Measurements from ENCODE around the gene STYXL2. TPM values are rescaled to one million over a fixed set of nuclear protein-coding genes. Genes with fewer than 3 reads are reported as not detected.

Gene STYXL2
- total RNA-seq, 3 donors from 2014 or later, result 0.16 to 0.33 TPM; not detected in 1

DNA sequence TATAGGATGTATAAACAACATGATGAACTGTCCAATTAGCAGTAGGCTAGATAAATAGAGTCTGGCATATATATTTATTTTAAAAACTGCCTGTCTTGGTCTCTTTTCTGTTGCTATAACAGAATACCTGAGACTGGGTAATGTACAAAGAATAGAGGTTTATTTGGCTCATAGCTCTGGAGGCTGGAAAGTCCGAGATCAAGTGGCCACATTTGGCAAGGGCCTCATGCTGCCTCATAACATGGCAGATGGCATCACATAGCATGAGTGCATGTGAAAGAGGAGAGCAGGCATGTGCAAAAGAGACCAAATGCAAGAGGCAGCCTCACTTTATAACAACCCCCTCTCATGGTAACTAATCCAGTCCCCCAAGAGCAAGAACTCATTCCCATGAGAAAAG lies 6.0 kb downstream of the STYXL2 start:
- intact Hi-C loops (cut with DNase I; ENCODE audit: low total_unique reads), result no loop called here
- no peaks in the 10 kb centered on the region for H3K27me3 ChIP-seq
- no peak for TF ChIP-seq POLR2AphosphoS5 (IDR thresholded peaks at IDR 0.05)
- TF ChIP-seq POLR2A (IDR thresholded peaks at IDR 0.05), result no peak
- TF ChIP-seq, protein P1, sequence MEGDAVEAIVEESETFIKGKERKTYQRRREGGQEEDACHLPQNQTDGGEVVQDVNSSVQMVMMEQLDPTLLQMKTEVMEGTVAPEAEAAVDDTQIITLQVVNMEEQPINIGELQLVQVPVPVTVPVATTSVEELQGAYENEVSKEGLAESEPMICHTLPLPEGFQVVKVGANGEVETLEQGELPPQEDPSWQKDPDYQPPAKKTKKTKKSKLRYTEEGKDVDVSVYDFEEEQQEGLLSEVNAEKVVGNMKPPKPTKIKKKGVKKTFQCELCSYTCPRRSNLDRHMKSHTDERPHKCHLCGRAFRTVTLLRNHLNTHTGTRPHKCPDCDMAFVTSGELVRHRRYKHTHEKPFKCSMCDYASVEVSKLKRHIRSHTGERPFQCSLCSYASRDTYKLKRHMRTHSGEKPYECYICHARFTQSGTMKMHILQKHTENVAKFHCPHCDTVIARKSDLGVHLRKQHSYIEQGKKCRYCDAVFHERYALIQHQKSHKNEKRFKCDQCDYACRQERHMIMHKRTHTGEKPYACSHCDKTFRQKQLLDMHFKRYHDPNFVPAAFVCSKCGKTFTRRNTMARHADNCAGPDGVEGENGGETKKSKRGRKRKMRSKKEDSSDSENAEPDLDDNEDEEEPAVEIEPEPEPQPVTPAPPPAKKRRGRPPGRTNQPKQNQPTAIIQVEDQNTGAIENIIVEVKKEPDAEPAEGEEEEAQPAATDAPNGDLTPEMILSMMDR (IDR thresholded peaks at IDR 0.05), result no peak
- H3K4me1 ChIP-seq, result no peaks in the 10 kb centered on the region
- H3K9me3 ChIP-seq, result no peaks in the 10 kb centered on the region
- H3K36me3 ChIP-seq, result no peaks in the 10 kb centered on the region
- H3K4me3 ChIP-seq, result no peak overlapping the region
- no peak for DNase-seq (ENCODE audit: low spot score in 2 of 2)
- H3K27ac ChIP-seq, result no peak overlapping the region

DNA sequence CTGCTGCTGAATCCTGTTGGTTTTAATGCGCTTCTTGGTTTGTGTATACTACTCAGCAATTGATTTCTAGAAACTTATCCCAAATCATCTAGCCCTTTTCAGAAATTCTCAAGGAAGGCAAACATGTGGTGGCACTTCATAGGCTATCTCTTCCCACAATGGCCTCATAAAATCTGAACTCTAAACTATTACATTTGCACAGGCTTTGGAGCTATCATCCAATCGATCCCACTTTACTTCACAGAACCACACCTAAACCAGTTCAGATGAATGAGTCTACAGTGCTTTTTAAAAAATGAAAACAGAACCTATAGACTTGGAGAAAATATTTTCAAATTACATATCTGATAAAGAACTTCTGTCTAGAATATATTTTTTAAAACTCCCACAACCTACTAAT lies 6.9 kb downstream of the STYXL2 start:
- H3K4me1 ChIP-seq, result no peaks in the 10 kb centered on the region
- H3K4me3 ChIP-seq, result no peak overlapping the region
- no peaks in the 10 kb centered on the region for H3K27me3 ChIP-seq
- H3K27ac ChIP-seq, result no peak overlapping the region
- no peaks in the 10 kb centered on the region for H3K9me3 ChIP-seq
- H3K36me3 ChIP-seq, result no peaks in the 10 kb centered on the region
- no peak for DNase-seq (ENCODE audit: low spot score in 2 of 2)
- TF ChIP-seq, protein P1 (IDR thresholded peaks at IDR 0.05), result no peak
- TF ChIP-seq POLR2AphosphoS5 (IDR thresholded peaks at IDR 0.05), result no peak
- no peak for TF ChIP-seq POLR2A (IDR thresholded peaks at IDR 0.05)
- intact Hi-C loops (cut with DNase I; ENCODE audit: low total_unique reads), result no loop called here

DNA sequence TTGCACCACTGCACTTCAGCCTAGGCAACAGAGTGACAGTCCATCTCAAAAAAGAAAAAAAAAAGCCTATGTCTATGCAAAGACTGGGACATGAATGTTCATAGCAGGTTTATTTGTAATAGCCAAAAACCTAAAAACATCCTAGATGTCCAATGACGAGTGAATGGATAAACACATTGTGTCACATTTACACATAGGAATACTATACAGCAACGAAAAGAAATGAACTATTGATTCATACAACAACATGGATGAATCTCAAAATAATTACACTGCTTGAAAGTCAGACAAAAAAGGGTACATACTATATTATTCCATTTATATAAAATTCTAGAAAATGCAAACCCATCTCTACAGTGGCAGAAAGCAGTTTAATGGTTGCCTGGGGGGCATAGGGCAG lies 7.9 kb downstream of the STYXL2 start:
- no peak for DNase-seq (ENCODE audit: low spot score in 2 of 2)
- no peaks in the 10 kb centered on the region for H3K4me1 ChIP-seq
- H3K27ac ChIP-seq, result no peak overlapping the region
- H3K36me3 ChIP-seq, result no peaks in the 10 kb centered on the region
- no peak for TF ChIP-seq POLR2A (IDR thresholded peaks at IDR 0.05)
- TF ChIP-seq, protein P1 (IDR thresholded peaks at IDR 0.05), result no peak
- TF ChIP-seq POLR2AphosphoS5 (IDR thresholded peaks at IDR 0.05), result no peak
- H3K27me3 ChIP-seq, result no peaks in the 10 kb centered on the region
- no peaks in the 10 kb centered on the region for H3K9me3 ChIP-seq
- H3K4me3 ChIP-seq, result no peak overlapping the region
- intact Hi-C loops (cut with DNase I; ENCODE audit: low total_unique reads), result no loop called here

DNA sequence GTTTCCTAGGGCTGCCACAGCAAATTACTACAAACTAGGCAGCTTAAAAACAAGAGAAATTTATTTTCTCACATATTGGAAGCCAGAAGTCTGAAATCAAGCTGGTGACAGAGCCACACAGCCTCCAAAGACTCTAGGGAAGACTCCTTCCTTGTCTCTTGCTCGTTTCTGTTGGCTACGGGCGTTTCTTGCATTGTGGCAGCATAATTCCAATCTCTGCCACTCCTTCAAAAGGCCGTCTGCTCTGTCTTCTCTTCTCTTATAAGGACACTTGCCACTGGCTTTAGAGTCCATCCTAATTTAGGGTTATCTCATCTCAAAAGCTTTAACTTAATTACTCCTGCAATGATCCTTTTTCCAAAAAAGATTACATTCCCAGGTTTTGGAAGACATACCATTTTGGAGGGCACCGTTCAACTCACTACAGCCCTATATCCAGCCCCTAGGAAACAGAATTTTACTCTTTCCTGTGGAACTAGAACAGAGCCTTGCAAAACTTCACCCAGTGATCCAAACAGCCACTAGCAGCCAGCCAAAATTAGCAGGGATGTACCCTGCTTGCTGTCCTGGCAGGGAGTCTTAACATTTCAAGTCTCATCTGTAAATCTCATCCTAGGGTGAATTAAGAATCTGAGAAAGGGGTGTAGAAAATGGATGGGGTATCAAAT lies 9.2 kb downstream of the STYXL2 start:
- DNase-seq (ENCODE audit: low spot score in 2 of 2), result no peak
- intact Hi-C loops (cut with DNase I; ENCODE audit: low total_unique reads), result no loop called here
- no peaks in the 10 kb centered on the region for H3K9me3 ChIP-seq
- H3K36me3 ChIP-seq, result no peaks in the 10 kb centered on the region
- H3K4me1 ChIP-seq, result no peaks in the 10 kb centered on the region
- no peak overlapping the region for H3K27ac ChIP-seq
- TF ChIP-seq, protein P1 (IDR thresholded peaks at IDR 0.05), result no peak
- TF ChIP-seq POLR2A (IDR thresholded peaks at IDR 0.05), result no peak
- TF ChIP-seq POLR2AphosphoS5 (IDR thresholded peaks at IDR 0.05), result no peak
- no peak overlapping the region for H3K4me3 ChIP-seq
- H3K27me3 ChIP-seq, result no peaks in the 10 kb centered on the region

DNA sequence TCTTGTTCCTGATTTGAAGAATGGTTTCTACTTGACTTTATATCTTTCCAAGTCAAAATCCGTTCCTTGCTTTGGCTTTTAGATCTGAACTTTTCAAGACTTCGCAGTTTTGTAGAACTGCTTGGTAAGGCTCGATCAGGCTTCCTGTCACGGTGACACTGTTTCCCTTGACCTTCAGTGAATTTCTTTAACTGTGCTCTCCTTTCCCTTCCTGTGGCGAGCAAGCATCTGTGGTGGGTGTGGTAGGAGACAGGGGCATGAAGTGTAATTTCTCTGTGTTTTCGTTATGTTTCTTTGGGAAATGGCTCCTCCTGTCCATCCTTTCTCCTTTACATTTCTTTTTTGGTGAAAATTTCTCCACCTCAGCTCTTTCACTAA lies 10.4 kb downstream of the STYXL2 start:
- H3K27me3 ChIP-seq, result no peaks in the 10 kb centered on the region
- DNase-seq (ENCODE audit: low spot score in 2 of 2), result no peak
- TF ChIP-seq, protein P1 (IDR thresholded peaks at IDR 0.05), result no peak
- no peak for TF ChIP-seq POLR2A (IDR thresholded peaks at IDR 0.05)
- TF ChIP-seq POLR2AphosphoS5 (IDR thresholded peaks at IDR 0.05), result no peak

More for the DNA sequence above, 10.4 kb downstream of the STYXL2 start:
- intact Hi-C loops (cut with DNase I; ENCODE audit: low total_unique reads), result no loop called here
- Histone ChIP-seq H3K9me3 (no peaks in the 10 kb centered on the region), H3K27ac (no peak overlapping the region), H3K36me3 (no peaks in the 10 kb centered on the region), H3K4me1 (no peaks in the 10 kb centered on the region), H3K4me3 (no peak overlapping the region)
